ENCODE data around the gene HLA-A.
"Not testable (repeated sequence)": the region's sequence is repeated elsewhere in the genome, so short reads cannot be mapped to it uniquely, and the experiment has no call there.

Gene HLA-A

GRCh38 chr6:29942275-29943052 is at the start of gene HLA-A:
Gene HLA-A, plus strand, starts transcription at chr6:29942532. Its CDS starts 22 bp downstream, at chr6:29942554.
- FAIRE-seq: no peak

GRCh38 chr6:29892696-29893095 is 49.6 kb upstream of the HLA-A start:
- FAIRE-seq: no peak

- FAIRE-seq: no peak
Observed at GRCh38 chr6:29899281-29899680, 43.1 kb upstream of the HLA-A start.

GRCh38 chr6:29905286-29905685 is 37.0 kb upstream of the HLA-A start:
- no peak for FAIRE-seq

- FAIRE-seq: no peak
Observed at GRCh38 chr6:29907637-29908340, 34.5 kb upstream of the HLA-A start.

- no peak for FAIRE-seq
Observed at GRCh38 chr6:29908341-29908662, 34.0 kb upstream of the HLA-A start.

- no peak for FAIRE-seq
Observed at GRCh38 chr6:29908710-29909109, 33.6 kb upstream of the HLA-A start.

- FAIRE-seq: peak; percentile 9
Observed at GRCh38 chr6:29909985-29910384, 32.3 kb upstream of the HLA-A start.

GRCh38 chr6:29912840-29913239 is 29.5 kb upstream of the HLA-A start:
- no peak for FAIRE-seq

- no peak for FAIRE-seq
Observed at GRCh38 chr6:29916741-29917140, 25.6 kb upstream of the HLA-A start.

GRCh38 chr6:29917857-29918256 is 24.5 kb upstream of the HLA-A start:
- FAIRE-seq: no peak

- FAIRE-seq: no peak
Observed at GRCh38 chr6:29919506-29920445, 22.6 kb upstream of the HLA-A start.

- no peak for FAIRE-seq
Observed at GRCh38 chr6:29924287-29924686, 18.0 kb upstream of the HLA-A start.

GRCh38 chr6:29924731-29925130 is 17.6 kb upstream of the HLA-A start:
- FAIRE-seq: no peak

GRCh38 chr6:29925321-29925720 is 17.0 kb upstream of the HLA-A start:
- FAIRE-seq: no peak

- FAIRE-seq: no peak
Observed at GRCh38 chr6:29925727-29926412, 16.5 kb upstream of the HLA-A start.

- no peak for FAIRE-seq
Observed at GRCh38 chr6:29926413-29927274, 15.7 kb upstream of the HLA-A start.

GRCh38 chr6:29927275-29927569 is 15.1 kb upstream of the HLA-A start:
- no peak for FAIRE-seq

GRCh38 chr6:29927841-29928388 is 14.4 kb upstream of the HLA-A start:
- no peak for FAIRE-seq

- not testable (repeated sequence) for FAIRE-seq
Observed at GRCh38 chr6:29930047-29930446, 12.3 kb upstream of the HLA-A start.

- FAIRE-seq: no peak
Observed at GRCh38 chr6:29933955-29934354, 8.4 kb upstream of the HLA-A start.
